GM23338 (cell line): ENCODE measurements around the gene PPCS. TPM values are rescaled to one million over a fixed set of nuclear protein-coding genes. Genes with fewer than 3 reads are reported as not detected.

Experiments
- ATAC-seq: fragments of 200-7000 bp; cut with Tn5 transposase; 3 replicates; pipeline ENCODE4 v1.9.1; 2020
- DNase-seq: peaks from one replicate; pipeline ENCODE4 v3.0.0-alpha.2; 2015; ENCODE audit warnings: low spot score
- H2AFZ ChIP-seq: fragments of 200-600 bp; sonication (generic); 2 replicates; pipeline ENCODE4 v1.8.0; 2016; ENCODE audit warnings: antibody characterized with exemption, mild to moderate bottlenecking, moderate library complexity
- H3F3A ChIP-seq: fragments of 200-600 bp; sonication (generic); replicated peaks from 2 replicates; pipeline ENCODE4 v1.8.0; 2017; ENCODE audit warnings: antibody characterized with exemption, mixed run types, low read depth
- H3K27ac ChIP-seq: fragments of 200-600 bp; sonication (generic); 2 replicates; pipeline ENCODE4 v1.6.1; 2016; ENCODE audit warnings: low read depth
- H3K27me3 ChIP-seq: fragments of 200-600 bp; sonication (generic); 2 replicates; pipeline ENCODE4 v1.8.0; 2016; ENCODE audit warnings: mild to moderate bottlenecking, mixed run types, moderate library complexity; ENCODE audit not compliant: insufficient read depth
- H3K36me3 ChIP-seq: fragments of 200-600 bp; sonication (generic); 2 replicates; pipeline ENCODE4 v1.8.0; 2016; ENCODE audit warnings: mild to moderate bottlenecking; ENCODE audit not compliant: insufficient read depth
- H3K4me1 ChIP-seq: fragments of 200-600 bp; sonication (generic); 2 replicates; pipeline ENCODE4 v1.8.0; 2016; ENCODE audit warnings: mild to moderate bottlenecking, moderate library complexity; ENCODE audit not compliant: insufficient read depth
- H3K4me2 ChIP-seq: fragments of 200-600 bp; sonication (generic); 2 replicates; pipeline ENCODE4 v1.7.1; 2017; ENCODE audit warnings: mixed run types
- H3K4me3 ChIP-seq: fragments of 200-600 bp; sonication (generic); 2 replicates; pipeline ENCODE4 v1.6.1; 2016; ENCODE audit warnings: mixed run types
- H3K79me2 ChIP-seq: fragments of 200-600 bp; sonication (generic); replicated peaks from 2 replicates; pipeline ENCODE4 v1.8.0; 2017; ENCODE audit warnings: mild to moderate bottlenecking; ENCODE audit not compliant: insufficient read depth
- H3K9me2 ChIP-seq: fragments of 200-600 bp; sonication (generic); 2 replicates; pipeline ENCODE4 v1.8.0; 2017; ENCODE audit not compliant: insufficient read depth
- H4K20me1 ChIP-seq: fragments of 200-600 bp; sonication (generic); replicated peaks from 2 replicates; pipeline ENCODE4 v1.8.0; 2017; ENCODE audit warnings: mild to moderate bottlenecking; ENCODE audit not compliant: insufficient read depth
- H3K27ac Mint-ChIP-seq: 2 replicates; pipeline ENCODE4 v1.8.0; 2020; ENCODE audit warnings: inconsistent platforms, mild to moderate bottlenecking, moderate library complexity, mixed read lengths
- H3K27me3 Mint-ChIP-seq: 3 replicates; pipeline ENCODE4 v1.8.0; 2022; ENCODE audit warnings: low read depth, mild to moderate bottlenecking, moderate library complexity, mixed read lengths, inconsistent platforms; ENCODE audit not compliant: insufficient read depth, poor library complexity
- H3K36me3 Mint-ChIP-seq: 3 replicates; pipeline ENCODE4 v1.8.0; 2021; ENCODE audit warnings: low read depth, mild to moderate bottlenecking, inconsistent platforms, moderate library complexity, mixed read lengths
- H3K4me1 Mint-ChIP-seq: 3 replicates; pipeline ENCODE4 v1.8.0; 2020; ENCODE audit warnings: mild to moderate bottlenecking, inconsistent platforms, mixed read lengths
- H3K4me3 Mint-ChIP-seq: 3 replicates; pipeline ENCODE4 v1.8.0; 2021; ENCODE audit warnings: moderate library complexity, mild to moderate bottlenecking, inconsistent platforms, mixed read lengths
- H3K9me3 Mint-ChIP-seq: 3 replicates; pipeline ENCODE4 v1.8.0; 2020; ENCODE audit warnings: moderate library complexity, mild to moderate bottlenecking, inconsistent platforms, mixed read lengths
- CREB1 ChIP-seq: fragments of 250-450 bp; sonication (Bioruptor Pico); IDR thresholded peaks from 2 replicates; pipeline ENCODE4 v1.5.0; 2020; ENCODE audit warnings: low read depth, mild to moderate bottlenecking, moderate library complexity
- EZH2 ChIP-seq: fragments of 200-600 bp; sonication (generic); IDR thresholded peaks from one replicate; pipeline ENCODE4 v1.8.0; 2017; ENCODE audit warnings: antibody characterized with exemption, mild to moderate bottlenecking, low read depth; ENCODE audit not compliant: unreplicated experiment
- EZH2phosphoT487 ChIP-seq: fragments of 200-600 bp; sonication (generic); IDR thresholded peaks from one replicate; pipeline ENCODE4 v1.8.1; 2018; ENCODE audit warnings: antibody characterized with exemption; ENCODE audit not compliant: unreplicated experiment
- JUNB ChIP-seq: IDR thresholded peaks from one replicate; pipeline ENCODE4 v1.6.1; 2016; ENCODE audit warnings: antibody characterized with exemption; ENCODE audit not compliant: unreplicated experiment
- NANOG ChIP-seq: IDR thresholded peaks from 2 replicates; pipeline ENCODE4 v1.6.1; 2016; ENCODE audit warnings: antibody characterized with exemption, borderline replicate concordance
- POLR2AphosphoS5 ChIP-seq: IDR thresholded peaks from 2 replicates; pipeline ENCODE4 v1.6.1; 2016; ENCODE audit warnings: antibody characterized with exemption, low read depth
- STAT1 ChIP-seq: IDR thresholded peaks from one replicate; pipeline ENCODE4 v1.6.1; 2016; ENCODE audit warnings: antibody characterized with exemption; ENCODE audit not compliant: unreplicated experiment
- ZNF114 ChIP-seq: fragments of 250-450 bp; sonication (Bioruptor Pico); IDR thresholded peaks from 2 replicates; pipeline ENCODE4 v1.5.0; 2020; ENCODE audit warnings: mild to moderate bottlenecking, moderate library complexity
- ZNF331 ChIP-seq: fragments of 250-450 bp; sonication (Bioruptor Pico); IDR thresholded peaks from 2 replicates; pipeline ENCODE4 v1.5.0; 2020; ENCODE audit warnings: low read depth, mild to moderate bottlenecking, moderate library complexity
- polyA plus RNA-seq: library from polyadenylated mRNA; unstranded; fragments of >200 nt; fragmentation: Nextera tagmentation; extraction: Ambion mirVana; gene quantifications from 2 replicates; pipeline ENCODE4 v1.2.1, GENCODE V29; 2016
- total RNA-seq: library from RNA; depleted of rRNA; stranded (reverse); fragments of >200 nt; shearing (Covaris generic); gene quantifications from 2 replicates; pipeline ENCODE4 v1.2.3, GENCODE V29; 2014
- TF ChIP-seq, protein P1 (sequence below): IDR thresholded peaks from 2 replicates; pipeline ENCODE4 v1.6.1; 2016; ENCODE audit warnings: antibody characterized with exemption
- TF ChIP-seq, protein P2 (sequence below), 2 experiments: fragments of 200-600 bp in 1 of 2; sonication (generic) in 1 of 2; conservative IDR thresholded peaks; 2 replicates each; pipeline versions ENCODE4 v1.5.1 to v1.6.1; 2016 to 2017; ENCODE audit warnings: antibody characterized with exemption in 2 of 2, low read depth in 2 of 2, mild to moderate bottlenecking in 2 of 2, moderate library complexity in 1 of 2
- TF ChIP-seq, protein P3 (sequence below): IDR thresholded peaks from one replicate; pipeline ENCODE4 v1.6.1; 2018; ENCODE audit warnings: antibody characterized with exemption; ENCODE audit not compliant: unreplicated experiment
- TF ChIP-seq, protein P4 (sequence below): fragments of 250-450 bp; sonication (Bioruptor Pico); IDR thresholded peaks from 2 replicates; pipeline ENCODE4 v1.5.0; 2020; ENCODE audit warnings: mild to moderate bottlenecking, moderate library complexity

PPCS gene
- total and polyA plus RNA-seq, 2 experiments from 2014 or later, result 35.6 to 47.6 TPM

DNA sequence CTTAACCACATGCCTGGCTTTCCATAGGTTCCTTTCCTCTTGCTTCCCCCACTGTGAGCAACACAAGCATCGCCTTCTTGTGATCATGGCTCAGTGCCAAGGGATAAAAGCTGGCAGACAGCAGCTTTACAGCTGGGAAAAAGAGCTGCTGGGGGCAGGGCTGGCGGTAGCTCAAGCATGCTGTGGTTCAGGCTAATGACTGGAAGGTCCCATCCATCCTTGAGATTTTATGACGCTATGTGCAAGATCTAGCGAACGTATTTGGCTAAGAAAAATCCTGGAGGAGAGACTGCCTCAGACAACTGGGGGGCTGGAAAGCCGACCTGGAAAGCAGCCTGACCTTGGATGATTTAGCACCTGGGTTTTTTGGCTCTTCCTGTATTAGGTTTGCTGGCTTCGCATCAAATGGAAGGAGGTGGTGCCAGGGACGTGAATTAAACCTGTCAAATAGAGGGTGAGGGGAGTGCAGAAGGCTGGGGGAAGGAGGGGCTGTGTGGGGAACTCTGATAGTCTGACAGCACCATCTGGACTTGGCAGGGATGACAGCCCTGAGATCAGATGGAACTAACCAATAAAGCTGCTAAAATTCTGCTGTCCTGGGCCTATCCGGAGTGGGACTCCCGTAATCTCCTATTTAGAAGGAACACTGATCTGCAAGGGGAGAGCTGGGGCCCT is 35.3 kb upstream of the PPCS start:
- Mint-ChIP-seq H3K36me3 (no peaks in the 10 kb centered on the region), H3K4me3 (no peak overlapping the region), H3K27ac (no peak overlapping the region), H3K27me3 (peaks cover 11% of the 10 kb centered on the region), H3K9me3 (no peaks in the 10 kb centered on the region), H3K4me1 (peaks cover 37% of the 10 kb centered on the region)
- no peak for TF ChIP-seq NANOG
- TF ChIP-seq, protein P1, sequence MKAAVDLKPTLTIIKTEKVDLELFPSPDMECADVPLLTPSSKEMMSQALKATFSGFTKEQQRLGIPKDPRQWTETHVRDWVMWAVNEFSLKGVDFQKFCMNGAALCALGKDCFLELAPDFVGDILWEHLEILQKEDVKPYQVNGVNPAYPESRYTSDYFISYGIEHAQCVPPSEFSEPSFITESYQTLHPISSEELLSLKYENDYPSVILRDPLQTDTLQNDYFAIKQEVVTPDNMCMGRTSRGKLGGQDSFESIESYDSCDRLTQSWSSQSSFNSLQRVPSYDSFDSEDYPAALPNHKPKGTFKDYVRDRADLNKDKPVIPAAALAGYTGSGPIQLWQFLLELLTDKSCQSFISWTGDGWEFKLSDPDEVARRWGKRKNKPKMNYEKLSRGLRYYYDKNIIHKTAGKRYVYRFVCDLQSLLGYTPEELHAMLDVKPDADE, result no peak
- TF ChIP-seq STAT1, result no peak
- no peak for TF ChIP-seq JUNB
- TF ChIP-seq, protein P2, sequence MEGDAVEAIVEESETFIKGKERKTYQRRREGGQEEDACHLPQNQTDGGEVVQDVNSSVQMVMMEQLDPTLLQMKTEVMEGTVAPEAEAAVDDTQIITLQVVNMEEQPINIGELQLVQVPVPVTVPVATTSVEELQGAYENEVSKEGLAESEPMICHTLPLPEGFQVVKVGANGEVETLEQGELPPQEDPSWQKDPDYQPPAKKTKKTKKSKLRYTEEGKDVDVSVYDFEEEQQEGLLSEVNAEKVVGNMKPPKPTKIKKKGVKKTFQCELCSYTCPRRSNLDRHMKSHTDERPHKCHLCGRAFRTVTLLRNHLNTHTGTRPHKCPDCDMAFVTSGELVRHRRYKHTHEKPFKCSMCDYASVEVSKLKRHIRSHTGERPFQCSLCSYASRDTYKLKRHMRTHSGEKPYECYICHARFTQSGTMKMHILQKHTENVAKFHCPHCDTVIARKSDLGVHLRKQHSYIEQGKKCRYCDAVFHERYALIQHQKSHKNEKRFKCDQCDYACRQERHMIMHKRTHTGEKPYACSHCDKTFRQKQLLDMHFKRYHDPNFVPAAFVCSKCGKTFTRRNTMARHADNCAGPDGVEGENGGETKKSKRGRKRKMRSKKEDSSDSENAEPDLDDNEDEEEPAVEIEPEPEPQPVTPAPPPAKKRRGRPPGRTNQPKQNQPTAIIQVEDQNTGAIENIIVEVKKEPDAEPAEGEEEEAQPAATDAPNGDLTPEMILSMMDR (conservative IDR thresholded peaks at IDR 0.05; ENCODE audit: low read depth in 2 of 2), result no peak
- TF ChIP-seq, protein P3, sequence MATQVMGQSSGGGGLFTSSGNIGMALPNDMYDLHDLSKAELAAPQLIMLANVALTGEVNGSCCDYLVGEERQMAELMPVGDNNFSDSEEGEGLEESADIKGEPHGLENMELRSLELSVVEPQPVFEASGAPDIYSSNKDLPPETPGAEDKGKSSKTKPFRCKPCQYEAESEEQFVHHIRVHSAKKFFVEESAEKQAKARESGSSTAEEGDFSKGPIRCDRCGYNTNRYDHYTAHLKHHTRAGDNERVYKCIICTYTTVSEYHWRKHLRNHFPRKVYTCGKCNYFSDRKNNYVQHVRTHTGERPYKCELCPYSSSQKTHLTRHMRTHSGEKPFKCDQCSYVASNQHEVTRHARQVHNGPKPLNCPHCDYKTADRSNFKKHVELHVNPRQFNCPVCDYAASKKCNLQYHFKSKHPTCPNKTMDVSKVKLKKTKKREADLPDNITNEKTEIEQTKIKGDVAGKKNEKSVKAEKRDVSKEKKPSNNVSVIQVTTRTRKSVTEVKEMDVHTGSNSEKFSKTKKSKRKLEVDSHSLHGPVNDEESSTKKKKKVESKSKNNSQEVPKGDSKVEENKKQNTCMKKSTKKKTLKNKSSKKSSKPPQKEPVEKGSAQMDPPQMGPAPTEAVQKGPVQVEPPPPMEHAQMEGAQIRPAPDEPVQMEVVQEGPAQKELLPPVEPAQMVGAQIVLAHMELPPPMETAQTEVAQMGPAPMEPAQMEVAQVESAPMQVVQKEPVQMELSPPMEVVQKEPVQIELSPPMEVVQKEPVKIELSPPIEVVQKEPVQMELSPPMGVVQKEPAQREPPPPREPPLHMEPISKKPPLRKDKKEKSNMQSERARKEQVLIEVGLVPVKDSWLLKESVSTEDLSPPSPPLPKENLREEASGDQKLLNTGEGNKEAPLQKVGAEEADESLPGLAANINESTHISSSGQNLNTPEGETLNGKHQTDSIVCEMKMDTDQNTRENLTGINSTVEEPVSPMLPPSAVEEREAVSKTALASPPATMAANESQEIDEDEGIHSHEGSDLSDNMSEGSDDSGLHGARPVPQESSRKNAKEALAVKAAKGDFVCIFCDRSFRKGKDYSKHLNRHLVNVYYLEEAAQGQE, result no peak
- TF ChIP-seq, protein P4, sequence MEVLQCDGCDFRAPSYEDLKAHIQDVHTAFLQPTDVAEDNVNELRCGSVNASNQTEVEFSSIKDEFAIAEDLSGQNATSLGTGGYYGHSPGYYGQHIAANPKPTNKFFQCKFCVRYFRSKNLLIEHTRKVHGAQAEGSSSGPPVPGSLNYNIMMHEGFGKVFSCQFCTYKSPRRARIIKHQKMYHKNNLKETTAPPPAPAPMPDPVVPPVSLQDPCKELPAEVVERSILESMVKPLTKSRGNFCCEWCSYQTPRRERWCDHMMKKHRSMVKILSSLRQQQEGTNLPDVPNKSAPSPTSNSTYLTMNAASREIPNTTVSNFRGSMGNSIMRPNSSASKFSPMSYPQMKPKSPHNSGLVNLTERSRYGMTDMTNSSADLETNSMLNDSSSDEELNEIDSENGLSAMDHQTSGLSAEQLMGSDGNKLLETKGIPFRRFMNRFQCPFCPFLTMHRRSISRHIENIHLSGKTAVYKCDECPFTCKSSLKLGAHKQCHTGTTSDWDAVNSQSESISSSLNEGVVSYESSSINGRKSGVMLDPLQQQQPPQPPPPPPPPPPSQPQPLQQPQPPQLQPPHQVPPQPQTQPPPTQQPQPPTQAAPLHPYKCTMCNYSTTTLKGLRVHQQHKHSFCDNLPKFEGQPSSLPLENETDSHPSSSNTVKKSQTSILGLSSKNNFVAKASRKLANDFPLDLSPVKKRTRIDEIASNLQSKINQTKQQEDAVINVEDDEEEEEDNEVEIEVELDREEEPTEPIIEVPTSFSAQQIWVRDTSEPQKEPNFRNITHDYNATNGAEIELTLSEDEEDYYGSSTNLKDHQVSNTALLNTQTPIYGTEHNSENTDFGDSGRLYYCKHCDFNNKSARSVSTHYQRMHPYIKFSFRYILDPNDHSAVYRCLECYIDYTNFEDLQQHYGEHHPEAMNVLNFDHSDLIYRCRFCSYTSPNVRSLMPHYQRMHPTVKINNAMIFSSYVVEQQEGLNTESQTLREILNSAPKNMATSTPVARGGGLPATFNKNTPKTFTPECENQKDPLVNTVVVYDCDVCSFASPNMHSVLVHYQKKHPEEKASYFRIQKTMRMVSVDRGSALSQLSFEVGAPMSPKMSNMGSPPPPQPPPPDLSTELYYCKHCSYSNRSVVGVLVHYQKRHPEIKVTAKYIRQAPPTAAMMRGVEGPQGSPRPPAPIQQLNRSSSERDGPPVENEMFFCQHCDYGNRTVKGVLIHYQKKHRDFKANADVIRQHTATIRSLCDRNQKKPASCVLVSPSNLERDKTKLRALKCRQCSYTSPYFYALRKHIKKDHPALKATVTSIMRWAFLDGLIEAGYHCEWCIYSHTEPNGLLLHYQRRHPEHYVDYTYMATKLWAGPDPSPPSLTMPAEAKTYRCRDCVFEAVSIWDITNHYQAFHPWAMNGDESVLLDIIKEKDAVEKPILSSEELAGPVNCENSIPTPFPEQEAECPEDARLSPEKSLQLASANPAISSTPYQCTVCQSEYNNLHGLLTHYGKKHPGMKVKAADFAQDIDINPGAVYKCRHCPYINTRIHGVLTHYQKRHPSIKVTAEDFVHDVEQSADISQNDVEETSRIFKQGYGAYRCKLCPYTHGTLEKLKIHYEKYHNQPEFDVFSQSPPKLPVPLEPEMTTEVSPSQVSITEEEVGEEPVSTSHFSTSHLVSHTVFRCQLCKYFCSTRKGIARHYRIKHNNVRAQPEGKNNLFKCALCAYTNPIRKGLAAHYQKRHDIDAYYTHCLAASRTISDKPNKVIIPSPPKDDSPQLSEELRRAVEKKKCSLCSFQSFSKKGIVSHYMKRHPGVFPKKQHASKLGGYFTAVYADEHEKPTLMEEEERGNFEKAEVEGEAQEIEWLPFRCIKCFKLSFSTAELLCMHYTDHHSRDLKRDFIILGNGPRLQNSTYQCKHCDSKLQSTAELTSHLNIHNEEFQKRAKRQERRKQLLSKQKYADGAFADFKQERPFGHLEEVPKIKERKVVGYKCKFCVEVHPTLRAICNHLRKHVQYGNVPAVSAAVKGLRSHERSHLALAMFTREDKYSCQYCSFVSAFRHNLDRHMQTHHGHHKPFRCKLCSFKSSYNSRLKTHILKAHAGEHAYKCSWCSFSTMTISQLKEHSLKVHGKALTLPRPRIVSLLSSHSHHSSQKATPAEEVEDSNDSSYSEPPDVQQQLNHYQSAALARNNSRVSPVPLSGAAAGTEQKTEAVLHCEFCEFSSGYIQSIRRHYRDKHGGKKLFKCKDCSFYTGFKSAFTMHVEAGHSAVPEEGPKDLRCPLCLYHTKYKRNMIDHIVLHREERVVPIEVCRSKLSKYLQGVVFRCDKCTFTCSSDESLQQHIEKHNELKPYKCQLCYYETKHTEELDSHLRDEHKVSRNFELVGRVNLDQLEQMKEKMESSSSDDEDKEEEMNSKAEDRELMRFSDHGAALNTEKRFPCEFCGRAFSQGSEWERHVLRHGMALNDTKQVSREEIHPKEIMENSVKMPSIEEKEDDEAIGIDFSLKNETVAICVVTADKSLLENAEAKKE (CRISPR knock-in tag), result no peak
- no peak for TF ChIP-seq ZNF114 (CRISPR knock-in tag)
- no peak for TF ChIP-seq EZH2
- TF ChIP-seq CREB1 (CRISPR knock-in tag), result no peak
- no peak for TF ChIP-seq ZNF331 (CRISPR knock-in tag)
- TF ChIP-seq EZH2phosphoT487, result no peak
- no peak for TF ChIP-seq POLR2AphosphoS5
- Histone ChIP-seq H3F3A (no peaks in the 10 kb centered on the region), H3K79me2 (no peaks in the 10 kb centered on the region), H3K4me2 (no peak overlapping the region), H3K9me2 (no peaks in the 10 kb centered on the region), H4K20me1 (no peaks in the 10 kb centered on the region), H3K27ac (no peak overlapping the region), H3K36me3 (no peaks in the 10 kb centered on the region), H3K4me3 (no peak overlapping the region), H3K4me1 (peaks cover 27% of the 10 kb centered on the region), H2AFZ (no peak overlapping the region), H3K27me3 (no peaks in the 10 kb centered on the region)
- ATAC-seq, result no peak
- DNase-seq, result no peak
